ENCODE results near the gene ZAR1L.

GRCh38 chr13:32330441-32330840 is 15.3 kb upstream of the ZAR1L start:
- TF ChIP-seq CTCF (conservative IDR thresholded peaks at IDR 0.05; ENCODE audit: low read depth, low read length) (no peak), SMC3 (IDR thresholded peaks at IDR 0.05; ENCODE audit: low read depth, low read length) (no peak), MXI1 (IDR thresholded peaks at IDR 0.05; ENCODE audit: borderline replicate concordance, low read depth, low read length) (no peak)
